NCI-H446 treated with DMSO at 0.1 percent for 48 hours (cell line): ENCODE results near the gene RACGAP1.
"Not testable (repeated sequence)": the region's sequence is repeated elsewhere in the genome, so short reads cannot be mapped to it uniquely, and the experiment has no call there.

Source experiments
- DNase-seq: peaks from one replicate; lab custom pipeline; 2025; lab: John Stamatoyannopoulos, UW

Gene RACGAP1

DNA sequence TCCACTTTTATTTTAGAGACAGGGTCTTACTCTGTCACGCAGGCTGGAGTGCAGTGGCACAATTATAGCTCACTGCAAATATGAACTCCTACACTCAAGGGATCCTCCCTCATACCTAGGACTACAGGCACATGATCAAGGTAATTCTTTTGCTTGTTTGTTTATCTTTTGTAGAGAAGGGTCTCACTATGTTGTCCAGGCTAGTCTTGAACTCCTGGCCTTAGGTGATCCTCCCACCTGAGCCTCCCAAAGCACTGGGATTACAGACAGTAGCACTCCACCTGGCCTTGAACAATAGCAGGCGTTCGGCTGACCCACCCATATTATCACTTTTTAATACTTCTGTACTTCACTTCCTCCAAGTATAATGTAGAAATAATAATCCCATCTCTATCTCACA lies 1.4 kb upstream of the RACGAP1 start:
- no peak for DNase-seq

DNA sequence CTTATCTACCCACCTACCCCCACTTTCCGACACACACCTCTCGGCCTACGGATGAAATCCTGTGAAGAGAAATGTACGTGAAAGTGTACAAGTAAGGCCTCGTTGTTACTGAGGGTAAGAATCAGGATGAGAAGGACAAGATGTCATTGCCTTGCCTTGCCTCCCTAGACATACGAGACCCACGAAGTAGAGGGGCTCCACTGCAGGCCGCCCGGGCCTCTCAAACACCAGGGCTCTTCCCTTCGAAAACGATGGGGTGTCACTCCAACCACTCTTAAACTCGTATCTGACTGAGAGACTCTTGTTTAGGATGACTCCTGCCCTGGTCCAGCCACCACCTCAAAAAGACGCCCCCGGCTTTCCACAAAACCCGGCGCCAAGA lies 498 bp downstream of the RACGAP1 start:
- no peak for DNase-seq

DNA sequence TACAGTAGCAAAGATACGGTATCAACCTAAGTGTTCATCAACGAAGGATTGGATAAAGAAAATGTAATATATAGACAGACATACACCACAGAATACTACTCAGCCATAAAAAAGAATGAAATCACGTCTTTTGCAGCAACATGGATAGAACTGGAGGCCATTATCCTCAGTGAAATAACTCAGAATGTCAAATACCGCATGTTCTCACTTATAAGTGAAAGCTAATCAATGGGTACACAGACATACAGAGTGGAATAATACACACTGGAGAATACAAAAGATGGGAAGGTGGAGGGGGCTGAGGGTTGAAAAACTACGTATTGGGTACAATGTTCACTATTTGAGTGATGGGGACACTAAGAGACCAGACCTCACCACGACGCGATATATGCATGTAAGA lies 1.1 kb downstream of the RACGAP1 start:
- DNase-seq = no peak

DNA sequence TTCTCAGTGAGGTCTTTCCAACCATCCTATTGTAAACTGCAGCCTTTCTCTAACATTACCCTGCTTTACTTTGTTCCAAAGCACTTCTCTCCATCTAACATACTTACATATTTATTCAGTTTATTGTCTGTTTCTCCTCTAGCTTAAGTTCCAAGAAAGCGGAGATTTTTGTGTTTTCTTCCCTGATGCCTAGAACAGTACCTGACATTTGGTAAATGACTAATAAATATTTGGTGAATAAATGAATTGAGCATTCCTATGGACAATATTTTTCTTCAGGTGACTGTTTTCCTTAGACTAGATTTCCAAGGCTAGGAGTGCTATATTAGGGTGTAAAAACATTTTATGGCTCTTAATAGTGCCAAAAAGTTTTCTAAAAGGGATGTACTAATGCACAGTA lies 2.4 kb downstream of the RACGAP1 start:
- DNase-seq = no peak

DNA sequence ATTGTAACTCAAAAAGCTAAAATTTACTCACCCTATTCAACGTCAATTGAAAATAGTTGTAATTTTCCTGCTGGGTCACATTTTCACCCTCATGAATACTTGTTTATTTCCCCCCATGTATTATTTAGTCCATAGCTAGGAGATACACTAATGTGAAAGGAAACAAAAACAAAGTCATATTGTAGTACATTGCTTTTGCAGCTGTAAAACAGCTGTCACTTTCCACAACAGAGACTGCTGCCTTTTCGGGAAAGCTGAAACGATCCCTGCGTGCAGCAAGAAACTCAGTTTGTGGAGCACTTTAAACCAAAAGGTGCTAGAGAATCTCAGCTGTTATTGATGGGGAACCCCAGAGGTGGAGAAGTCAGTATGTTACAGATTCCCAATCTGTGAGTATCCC lies 4.3 kb downstream of the RACGAP1 start:
- no peak for DNase-seq

DNA sequence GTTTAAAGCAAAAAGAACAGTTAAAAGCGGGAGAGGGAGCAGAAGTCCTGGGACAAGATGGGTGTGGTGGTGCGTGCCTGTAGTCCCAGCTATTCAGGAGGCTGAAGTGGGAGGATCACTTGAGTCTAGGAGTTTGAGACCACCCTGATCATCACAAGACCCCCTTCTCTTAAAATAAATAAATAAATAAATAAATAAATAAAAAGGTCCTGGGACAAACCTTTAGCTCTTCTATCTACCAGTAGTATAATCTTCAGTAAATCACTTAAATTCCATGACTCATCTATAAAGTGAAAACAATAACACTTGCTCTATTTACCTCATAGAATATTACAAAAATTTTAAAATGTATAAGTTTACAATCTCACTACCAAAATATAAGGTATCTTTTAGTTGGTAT lies 5.8 kb downstream of the RACGAP1 start:
- no peak for DNase-seq

DNA sequence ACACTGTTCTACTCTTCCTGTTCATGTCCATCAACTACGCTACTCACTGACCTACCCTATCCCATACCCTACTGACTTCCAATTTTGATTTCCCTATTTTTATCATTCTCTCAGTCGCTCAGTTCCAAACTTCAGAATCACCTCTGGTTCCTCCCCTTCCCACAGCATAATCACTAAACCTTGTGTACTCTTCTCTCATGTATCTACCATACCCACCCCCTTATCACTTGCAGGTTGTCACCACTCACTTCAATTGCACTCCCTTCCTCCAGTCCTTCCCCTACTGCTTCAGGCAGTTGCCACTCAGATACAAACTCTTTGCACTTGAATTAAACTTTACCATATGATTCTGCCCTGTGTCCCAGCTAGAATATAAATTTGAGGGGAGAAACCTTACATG lies 6.3 kb downstream of the RACGAP1 start:
- DNase-seq = no peak

DNA sequence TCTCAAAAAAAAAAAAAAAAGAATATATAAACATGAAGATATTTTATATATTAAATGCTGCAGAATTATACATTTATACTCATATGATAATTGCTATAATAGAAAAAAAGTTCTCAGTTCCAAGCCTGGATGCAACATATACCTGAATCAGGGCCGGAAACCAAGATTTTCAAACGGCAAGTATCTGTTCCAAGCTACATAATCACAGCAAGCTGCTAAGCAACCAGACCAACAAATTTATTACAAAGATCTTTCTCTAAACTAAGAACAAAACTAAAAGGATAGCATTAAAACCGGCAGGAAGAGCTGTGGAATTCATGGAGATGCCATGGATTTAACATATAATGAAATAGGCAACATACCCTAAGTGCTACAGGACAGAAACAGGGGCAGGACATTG lies 7.1 kb downstream of the RACGAP1 start:
- DNase-seq = no peak

DNA sequence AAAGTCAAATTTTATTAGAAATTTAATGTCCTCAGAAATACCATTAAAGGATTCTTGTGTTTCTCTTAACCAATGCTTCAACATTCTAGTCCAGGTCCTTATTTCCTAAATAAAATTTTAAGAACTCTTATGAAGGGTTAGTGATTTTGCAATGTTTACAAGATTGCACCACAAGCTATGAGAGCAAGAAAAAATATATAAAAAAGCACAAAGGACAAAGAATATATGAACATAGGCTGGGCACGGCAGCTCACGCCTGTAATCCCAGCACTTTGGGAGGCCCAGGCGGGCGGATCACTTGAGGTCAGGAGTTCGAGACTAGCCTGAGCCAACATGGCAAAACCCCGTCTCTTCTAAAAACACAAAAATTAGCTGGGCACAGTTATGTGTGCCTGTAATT lies 7.7 kb downstream of the RACGAP1 start:
- DNase-seq = no peak

DNA sequence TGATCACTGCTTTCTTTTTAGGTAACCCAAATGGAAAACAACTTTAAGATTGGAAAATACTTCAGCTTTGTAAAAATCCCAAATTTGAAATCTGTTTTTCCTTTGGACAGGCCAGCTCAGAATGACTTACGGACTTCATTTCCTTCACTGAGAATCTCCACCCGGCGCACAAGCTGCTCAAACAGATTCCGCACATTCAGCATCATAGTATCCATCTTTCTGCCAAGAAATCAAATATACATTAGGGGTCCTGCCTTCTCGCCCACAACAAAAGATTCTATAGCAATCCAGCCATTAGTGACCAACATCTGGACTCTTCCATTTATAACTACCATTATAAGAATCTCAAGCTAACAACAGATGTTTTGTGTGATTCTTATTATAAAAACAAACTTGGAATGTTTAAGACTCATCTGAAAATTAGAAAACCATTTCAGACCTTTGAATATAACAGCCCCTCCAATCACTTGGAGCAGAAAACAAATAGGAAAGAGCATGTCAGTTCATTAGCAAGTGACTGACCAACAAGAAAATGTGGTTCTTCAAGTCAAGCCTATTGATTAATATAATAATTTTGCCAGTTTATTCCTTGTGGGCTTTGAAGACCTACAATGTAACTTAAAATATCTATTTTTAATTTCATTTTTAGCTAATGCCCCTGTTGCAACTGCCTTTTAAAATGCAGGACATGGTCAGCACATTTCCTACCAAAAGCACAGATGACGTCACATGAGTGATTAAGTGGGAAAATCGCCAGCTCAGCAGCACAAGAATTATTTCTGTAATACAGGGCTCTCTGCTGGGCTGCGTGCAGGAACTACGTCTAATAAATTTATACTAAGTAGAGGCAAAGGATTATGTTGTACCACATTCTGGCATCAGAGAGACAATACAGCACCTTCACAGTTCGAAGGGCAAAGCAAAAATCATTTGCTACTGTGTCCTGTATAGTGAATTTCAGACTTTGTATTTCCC lies 8.5 kb downstream of the RACGAP1 start:
- DNase-seq = no peak

DNA sequence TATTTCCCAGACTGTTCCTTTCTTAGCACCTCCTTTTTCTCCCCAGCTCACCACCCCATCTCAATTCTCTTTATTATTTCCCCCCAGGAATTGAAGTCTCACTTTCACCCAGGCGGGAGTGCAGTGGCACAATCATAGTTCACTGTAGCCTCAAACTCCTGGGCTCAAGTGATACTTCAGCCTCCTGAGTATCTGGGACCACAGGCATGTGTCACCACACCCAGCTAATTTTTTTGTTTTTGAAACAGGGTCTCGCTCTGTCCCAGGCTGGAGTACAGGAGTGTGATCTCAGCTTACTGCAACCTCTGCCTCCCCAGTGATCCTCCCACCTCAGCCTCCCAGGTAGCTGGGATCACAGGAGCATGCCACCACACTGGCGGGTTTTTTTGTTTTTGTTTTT lies 11.0 kb downstream of the RACGAP1 start:
- DNase-seq = no peak

DNA sequence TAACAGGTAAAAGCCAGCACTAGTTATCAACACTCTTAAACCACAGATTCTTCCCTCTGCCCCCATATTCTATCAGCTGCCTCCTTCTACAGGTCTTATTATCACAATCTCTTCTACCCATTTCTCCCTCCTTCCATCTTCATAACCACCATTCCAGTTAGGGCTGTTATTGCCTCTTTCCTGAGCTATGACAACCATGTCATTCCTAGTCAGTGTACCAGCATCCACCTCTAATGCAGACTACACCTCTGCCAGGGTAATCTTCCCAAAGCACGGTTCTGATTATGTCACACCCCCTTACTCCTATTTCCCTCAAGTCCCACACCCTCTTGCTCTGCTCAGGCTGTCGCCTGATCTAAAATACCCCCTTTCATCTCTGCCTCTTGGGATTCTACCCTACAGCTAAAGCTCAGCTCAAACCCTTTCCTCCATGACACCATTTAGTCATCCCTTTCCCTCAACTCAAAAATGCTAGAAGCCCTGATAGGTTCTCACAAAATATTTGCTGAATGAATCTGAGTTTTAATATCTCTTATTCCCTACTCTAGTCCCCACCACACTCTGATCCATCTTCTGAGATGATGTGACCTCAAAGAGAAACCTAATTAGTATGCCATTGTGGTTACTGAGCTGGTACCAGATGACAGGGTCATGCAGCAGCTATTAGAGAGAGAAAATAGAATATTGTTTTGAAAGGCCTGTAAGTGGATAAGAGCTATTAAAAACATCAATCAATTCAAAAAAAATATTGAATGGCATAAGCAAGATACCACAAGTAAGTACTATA lies 11.7 kb downstream of the RACGAP1 start:
- no peak for DNase-seq

DNA sequence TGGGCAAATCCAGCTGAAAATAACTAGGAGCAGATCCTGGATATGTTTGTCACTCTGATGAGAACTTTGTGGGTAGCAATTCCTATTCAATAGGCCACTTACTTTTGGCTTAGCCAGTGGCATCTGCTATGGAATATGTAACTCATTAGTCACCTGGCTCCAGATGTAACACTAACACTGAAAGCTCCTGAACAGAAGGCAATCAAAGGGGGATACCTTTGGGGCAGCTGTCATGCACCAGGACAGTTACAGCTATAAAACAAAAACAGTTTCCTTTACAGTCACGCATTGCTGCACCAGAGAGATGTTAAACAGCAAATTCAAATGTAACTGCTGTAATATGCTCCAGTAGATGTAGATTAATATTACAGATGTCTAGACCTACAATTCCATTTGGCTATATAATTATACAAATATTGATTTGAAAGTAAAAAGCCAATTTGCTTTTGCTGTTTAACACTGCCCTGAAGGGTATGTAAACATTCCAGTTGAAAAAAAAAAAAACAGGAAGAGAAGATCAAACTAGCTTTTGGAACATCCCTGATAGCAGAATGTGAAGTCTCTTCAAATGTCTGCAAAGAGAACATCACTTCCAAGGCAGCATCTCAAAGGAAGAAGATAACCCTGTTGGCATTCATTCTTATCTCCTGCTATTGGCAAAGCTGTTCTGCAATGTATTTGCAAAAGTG lies 18.4 kb downstream of the RACGAP1 start:
- no peak for DNase-seq

DNA sequence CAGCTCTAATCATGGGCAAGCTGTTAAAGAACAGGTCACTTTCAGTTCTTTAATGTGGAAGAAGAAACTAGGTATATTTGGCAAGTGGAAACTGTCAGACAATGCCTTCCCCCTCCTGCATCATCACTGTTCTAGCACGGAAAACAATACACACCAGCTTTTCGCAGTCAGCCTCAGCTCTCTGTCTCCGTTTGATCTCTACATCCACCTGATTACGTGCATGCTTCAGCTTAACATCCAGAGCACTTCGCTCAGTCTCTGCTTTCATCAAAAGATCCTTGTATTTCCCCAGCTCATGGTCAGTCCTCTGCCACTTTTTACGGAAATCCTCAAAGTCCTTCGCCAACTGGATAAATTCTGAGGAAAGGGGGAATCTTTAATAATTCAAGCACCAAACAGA lies 19.0 kb downstream of the RACGAP1 start:
- DNase-seq = no peak

DNA sequence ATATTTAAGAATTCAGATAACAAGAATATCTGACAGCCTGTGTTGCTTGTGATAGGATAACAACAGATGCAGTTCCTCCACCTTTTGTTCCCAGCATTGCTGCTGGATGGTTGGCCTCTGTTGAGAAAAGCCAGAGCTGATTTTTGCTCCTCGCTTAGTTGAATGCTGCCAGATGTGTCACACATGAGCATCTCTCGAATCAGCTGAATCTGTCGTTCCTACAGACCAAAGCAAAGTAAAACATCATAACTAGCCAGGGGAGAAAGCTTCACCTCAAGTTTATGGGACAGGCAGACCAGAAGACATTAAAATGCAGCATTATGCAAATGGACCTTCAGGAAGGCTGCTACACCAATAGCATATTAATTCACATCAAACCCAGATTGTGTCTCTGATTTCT lies 20.1 kb downstream of the RACGAP1 start:
- no peak for DNase-seq

DNA sequence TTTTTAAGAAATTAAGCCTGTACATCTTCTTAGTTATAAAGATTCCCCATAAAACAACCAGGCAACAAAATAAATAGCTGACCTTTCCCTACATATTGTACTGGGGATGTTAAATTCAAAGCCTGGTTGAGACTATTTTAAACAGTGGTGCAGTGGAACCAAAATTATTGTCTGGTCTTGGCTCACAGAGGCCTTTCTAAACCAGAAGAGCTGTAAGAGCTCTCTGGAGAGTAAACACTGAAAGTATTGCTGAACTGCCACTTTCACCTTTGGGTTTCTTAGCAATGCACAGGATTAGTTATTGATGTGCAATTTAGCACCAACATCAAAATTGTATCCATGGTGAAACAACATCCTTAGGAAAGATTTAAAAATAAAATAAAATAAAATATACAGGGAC lies 20.6 kb downstream of the RACGAP1 start:
- no peak for DNase-seq

DNA sequence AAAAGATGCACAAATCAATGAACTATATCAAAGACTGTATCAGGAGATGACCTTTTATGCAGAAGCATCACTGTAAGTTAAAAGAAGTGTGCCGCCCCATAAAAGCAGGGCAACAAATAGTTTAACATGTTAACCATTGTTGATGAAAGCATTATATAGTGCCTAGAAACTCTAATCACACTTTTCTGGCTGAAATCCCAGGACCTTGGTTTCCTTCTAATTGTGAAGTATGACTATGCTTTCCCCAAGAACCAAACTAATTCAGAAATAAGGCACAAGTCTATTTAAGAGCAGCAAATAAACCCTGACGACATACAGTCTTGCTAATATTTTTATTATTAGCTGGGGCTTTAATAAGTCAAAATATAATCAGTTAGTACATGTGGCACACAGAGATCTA lies 21.7 kb downstream of the RACGAP1 start:
- DNase-seq = no peak

DNA sequence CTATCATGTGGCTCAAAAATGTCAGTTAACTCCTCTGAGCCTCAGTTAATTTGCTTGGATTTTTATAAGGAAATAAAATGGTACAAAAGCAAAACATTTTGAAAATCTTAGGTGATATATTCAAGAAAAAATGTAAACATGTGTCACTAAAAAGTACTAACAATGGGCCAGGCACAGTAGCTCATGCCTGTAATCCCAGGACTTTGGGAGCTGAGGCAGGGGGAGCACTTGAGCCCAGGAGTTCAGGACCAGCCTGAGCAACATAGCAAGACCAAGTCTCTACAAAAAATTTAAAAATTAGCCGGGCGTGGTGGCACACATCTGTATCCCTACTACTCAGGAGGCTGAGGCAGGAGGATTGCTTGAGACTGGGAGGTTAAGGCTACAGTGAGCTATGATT lies 26.8 kb downstream of the RACGAP1 start:
- DNase-seq = no peak

DNA sequence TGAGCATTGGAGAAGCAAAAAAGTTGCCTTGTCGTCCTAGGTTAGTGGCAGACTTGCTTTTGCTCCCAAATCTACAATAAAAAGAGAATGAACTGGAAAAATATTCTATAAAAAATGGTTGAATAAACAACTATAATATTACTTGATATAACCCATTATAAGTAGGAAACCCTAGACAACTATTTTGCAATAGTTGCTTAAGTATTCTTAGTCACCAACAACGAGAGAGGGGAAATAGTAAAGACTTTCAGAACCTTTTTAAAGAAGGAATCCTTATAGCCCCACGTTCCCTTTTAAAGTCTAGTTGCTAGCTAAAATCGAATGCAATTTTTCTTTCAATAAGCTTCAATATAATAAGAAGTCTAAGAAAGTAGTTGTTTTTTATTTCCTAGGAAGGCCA lies 35.0 kb downstream of the RACGAP1 start:
- DNase-seq = no peak

DNA sequence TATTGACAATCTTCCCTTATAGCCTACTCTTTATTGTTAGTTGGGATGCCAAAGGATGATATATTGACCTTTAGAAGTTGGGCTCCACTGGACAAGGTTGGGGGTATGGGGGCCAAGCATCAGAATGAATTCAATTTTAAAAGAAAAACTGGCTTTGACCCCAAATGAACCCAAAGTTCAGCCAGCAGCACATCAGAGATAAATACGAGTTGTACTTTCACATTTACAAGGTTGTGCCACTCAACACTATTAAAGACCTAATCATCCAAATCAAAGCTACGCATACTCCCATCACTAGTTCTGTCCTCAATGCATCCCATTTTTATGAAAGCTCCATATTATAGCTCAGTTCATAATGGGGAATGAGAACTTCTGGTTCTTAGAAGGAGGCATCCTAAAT lies 35.9 kb downstream of the RACGAP1 start:
- DNase-seq = not testable (repeated sequence)

DNA sequence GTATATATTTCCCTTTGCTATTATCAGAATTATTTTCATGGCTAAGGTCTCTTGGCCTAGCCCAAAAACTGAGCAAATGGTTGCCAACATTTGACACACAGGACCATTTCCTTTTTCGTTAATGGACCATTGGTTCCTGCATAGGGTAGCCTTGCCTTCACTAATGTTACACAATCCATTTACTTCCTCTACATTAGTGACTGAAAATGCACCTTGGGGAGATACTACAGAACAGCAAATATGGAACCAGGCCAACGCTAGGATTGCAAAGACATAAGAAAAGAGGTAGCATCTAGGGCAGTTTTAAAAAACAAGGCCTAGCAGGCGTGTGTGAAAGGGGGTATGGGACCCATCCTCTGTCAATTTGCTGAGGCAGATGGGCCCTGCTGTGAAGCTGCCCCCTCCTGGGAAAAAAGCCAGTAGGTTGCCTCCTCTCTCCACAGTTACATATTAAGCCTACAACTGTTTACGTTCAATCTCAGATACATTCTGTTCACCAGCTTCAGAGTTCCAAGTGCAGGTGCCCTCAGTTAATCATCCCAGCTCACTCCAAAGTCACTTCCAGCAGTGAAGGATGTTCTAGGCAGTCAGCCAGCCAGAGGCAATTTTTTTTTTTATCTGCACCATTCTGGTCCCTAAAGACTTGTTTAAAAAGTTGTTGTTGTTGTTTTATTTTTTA lies 37.5 kb downstream of the RACGAP1 start:
- peak; percentile 83 for DNase-seq

DNA sequence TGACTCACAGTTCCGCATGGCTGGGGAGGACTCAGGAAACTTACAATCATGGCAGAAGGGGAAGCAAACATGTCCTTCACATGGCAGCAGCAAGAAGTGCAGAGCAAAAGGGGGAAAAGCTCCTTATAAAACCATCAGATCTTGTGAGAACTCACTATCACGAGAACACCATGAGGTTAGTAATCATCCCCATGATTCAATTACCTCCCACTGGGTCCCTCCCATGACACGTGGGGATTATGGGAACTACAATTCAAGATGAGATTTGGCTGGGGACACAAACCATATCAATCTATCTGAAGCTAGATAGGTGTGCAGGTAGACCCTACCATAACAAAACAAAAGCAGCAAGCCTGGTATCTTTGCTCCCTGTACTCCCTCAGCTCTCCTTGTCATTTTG lies 38.8 kb downstream of the RACGAP1 start:
- DNase-seq = not testable (repeated sequence)
